HG03196 (cell line): ENCODE measurements around the gene SERPINA9.

Source experiments
- ATAC-seq: cut with Tn5 transposase; IDR thresholded peaks from one replicate; pipeline ENCODE4 v1.9.1; 2021; ENCODE audit not compliant: unreplicated experiment

The SERPINA9 gene

DNA sequence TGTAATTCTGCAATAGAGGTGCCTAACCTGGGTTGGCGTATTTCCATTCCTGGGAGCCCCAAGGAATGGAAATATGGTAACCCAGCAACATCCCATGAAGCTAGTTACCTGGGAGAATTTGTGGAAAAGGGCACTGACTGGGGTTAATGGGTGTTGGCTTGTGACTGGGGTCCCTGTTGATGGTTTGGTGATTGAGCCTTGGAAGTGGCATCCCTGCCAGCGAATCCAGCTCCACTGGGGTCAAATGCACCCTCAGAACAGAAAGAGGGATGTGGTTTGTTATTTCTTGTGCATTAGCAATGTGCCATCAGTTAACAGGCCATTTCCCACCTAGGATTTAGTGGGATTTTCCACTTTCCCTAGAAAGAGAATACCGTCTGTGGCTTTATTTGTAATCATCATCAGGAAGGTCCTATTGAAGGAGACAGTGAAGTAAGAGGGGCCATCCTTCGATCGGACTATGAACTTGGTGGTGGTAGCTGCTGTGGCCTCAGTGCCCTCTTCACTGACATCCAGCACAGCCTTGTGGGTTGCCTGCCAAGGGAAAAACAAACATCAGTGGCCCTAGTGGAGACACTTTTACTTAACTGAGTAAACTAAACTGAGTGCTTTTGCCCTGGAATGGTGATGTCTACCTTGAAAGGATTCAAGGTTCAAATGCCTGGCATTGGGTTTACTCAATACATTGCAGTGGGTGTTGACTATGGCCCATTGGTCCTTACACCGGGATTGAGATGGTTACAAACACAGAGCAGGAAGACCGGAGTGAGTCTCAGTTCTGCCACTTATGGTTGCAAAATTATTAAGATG, 13.0 kb downstream of the SERPINA9 start:
- ATAC-seq: no peak

DNA sequence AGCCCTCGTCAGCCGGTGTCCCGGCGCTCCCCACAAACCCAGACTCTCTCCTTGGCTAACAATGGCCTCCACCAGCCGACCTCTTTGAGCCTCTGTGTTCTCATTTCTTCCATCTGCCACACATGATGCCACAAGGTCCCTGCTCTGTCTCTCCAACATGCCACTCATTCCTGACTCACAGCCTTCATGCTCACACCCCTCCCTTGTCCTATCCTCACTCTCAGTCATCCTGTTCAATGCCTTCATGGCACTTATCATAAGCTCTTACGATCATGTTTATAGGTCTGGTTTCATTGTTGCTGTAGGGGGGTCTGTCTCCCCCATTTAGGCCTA, 13.8 kb downstream of the SERPINA9 start:
- ATAC-seq: no peak

DNA sequence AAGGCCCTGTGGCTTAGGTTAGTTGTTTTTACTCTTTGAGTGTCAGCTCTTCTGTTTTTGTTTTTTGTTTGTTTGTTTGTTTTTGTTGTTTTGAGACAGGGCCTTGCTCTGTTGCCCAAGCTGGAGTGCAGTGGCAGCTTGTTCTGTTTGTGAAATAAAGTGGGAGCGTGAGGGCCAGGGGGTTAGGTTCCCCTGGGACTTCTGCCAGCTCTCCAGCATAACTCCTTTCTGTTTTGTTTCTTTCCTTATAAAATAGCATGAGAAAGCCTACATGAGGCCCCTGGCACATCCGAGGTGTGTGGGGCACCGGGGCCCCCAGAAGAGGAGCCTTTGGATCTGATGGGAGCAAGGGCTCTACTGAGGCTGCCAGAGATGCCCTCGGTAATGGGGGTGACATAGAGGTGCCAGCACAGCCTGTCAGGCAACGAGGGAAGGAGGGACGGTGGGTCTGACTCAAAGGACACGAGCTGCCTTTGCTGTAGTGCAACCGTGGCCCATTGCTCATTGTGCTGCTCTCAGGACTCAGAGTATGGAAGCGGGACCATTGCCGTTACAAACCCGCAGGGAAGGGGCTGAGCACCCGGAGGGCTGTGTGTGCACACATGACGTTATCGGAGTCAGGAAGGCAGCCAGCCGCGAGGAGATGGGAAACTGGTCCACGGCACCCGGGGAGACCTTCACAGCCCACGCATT, 14.3 kb downstream of the SERPINA9 start:
- ATAC-seq: no peak

DNA sequence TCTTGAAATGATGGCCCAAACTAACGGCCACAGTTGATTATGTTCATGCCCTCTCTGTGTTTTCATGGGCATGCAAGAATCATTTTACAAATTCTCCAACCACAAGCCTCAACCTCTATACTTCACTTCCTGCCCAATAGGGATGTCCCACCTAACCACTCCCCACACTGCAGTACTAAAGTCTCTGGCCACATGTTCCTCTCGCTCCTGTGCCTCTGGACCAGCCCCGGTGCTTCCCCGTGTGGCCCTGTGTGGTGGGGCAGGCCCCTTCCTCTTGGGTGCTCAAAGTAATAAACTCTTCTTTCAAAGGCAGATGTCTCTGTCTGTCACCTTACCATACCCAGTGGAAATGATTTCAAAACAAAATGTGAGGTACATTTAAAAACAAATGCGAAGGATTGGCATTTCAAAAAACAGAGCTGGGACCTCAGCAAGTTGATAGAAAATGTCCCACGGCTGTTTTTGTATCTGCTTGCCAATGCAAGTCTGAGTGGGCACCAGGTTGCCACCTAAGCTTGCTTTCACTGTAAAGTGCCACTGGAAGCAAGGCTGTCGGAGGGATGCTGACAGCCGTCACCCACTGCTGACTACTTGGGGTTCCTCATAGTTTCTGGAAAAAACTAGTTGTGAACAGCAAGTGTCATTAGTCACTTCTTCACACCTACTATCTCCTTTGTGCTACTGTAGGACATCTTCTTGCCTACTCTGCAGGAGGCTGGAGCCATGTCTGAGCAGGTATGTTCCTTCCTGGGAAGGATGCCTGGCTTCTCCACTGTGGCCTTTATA, 15.2 kb downstream of the SERPINA9 start:
- ATAC-seq: no peak

DNA sequence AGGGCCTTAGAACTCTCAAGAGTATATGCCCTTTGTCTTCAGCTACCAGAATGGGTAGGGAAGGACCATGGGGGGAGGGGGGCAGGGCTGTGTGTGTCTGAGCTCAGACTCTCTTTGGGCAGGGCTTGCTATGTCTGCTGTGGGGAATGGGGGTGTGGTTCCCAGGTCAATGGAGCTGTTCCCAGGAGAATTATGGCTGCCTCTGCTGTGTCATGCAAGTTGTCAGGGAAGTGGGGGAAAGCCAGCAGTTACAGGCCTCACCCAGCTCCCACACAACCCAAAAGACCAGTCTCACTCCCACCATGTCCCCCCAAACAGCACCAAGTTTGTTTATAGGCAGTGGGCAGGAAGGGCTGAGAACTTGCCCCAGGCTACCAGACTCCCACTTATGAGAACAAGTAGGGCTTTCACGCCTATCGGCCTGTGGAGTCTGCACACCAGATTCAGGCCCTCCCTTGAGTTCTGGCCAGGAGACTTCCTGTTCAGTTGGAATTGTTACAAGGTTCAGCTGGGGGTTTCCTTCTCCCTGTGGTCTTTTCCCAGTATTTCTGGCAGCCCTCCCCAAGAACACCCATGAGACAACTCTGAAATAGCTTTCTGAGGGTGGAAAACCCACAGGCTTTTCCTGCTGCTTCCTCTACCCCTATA, 17.3 kb downstream of the SERPINA9 start:
- no peak for ATAC-seq

DNA sequence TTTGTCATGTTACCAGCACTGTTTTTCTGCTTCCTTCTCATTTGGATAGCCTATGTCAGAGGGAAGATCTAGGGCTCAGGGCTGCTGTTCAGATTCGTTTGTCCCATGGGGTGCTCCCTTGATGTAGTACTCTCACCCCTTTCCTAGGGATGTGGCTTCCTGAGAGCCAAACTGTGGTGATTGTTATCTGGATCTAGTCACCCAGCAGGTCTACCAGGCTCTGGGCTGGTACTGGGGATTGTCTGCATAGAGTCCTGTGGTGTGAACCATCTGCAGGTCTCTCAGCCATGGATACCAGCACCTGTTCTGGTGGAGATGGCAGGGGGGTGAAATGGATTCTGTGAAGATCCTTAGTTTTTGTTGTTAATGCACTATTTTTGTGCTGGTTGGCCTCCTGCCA, 17.9 kb downstream of the SERPINA9 start:
- no peak for ATAC-seq

DNA sequence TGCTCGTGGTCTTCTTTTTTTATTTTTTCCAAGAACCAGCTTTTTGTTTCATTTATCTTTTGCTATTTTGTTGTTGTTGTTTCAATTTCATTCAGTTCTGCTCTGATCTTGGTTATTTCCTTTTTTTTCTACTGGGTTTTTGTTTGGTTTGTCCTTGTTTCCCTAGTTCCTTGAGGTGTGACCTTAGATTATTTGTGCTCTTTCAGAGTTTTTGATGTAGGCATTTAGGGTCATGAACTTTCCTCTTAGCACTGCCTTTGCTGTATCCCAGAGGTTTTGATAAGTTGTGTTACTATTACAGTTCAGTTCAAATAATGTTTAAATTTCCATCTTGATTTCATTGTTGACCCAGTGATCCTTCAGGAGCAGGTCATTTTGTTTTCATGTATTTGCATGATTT, 20.1 kb downstream of the SERPINA9 start:
- no peak for ATAC-seq

DNA sequence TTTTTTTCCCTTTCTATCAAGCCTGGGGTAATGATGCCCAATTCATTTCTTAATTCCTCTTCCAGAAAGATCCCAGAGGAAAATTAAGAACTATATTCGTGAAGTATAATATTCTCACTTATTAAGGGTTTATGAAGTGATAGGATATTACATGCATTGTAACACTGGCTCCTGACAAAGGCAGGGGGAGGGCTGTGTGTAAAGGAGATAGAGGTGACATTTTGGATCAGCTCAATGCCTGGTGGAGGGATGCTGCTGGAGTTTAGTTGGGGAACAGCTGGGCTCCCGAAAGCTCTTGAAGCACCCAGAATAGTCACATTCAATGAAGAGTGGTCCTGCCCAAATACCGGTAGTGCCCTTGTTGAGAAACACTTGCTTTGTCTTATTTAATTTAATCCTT, 24.2 kb downstream of the SERPINA9 start:
- ATAC-seq: no peak

DNA sequence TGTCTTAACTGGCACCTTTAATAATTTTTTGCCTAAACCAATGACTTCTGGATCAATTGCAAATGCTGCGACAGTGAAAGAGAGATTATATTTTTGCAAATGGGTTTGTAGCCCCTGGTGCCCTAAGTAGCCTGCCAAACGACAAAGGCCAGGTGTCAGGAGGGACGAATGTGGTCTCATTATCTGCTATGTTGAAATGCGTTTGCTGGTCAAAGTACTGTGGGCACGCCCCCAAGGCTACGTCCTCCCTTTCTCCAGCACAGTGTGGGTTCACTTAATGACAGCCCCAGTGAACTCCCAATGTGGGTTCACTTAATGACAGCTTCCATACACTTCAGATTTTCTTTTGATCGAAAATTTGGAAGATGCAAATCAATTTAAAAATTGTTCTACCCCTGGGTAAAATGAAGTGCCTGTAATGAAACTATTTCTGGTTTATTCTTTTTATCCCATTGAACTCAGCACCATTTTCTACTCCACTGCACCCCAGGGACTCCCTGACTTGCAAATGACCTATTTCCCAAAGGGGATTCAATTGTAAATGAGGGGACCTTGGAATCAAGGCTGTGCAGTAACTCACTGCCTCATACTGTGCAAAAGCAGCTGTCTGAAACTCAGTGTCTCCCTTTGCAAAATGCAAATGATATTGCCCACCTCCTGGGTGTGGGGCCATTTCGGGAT, 24.8 kb downstream of the SERPINA9 start:
- ATAC-seq: no peak

DNA sequence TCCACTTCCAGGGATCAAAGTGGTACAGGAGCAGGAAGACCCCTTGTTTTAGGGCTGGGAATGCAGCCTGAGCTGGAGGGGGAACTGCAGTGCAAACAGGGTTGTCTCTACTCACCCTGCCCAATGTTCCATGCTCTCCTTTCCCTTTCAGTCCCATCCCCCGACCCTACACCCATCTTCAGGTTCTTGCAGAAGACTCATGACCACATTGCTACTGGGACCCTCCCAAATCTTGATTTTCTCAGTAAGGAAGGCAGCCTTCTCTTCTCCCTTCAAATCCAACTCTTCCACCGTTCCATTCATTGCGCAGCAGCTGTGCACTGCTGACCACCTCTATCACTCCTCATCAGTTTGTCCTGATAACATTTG, 25.3 kb downstream of the SERPINA9 start:
- no peak for ATAC-seq

DNA sequence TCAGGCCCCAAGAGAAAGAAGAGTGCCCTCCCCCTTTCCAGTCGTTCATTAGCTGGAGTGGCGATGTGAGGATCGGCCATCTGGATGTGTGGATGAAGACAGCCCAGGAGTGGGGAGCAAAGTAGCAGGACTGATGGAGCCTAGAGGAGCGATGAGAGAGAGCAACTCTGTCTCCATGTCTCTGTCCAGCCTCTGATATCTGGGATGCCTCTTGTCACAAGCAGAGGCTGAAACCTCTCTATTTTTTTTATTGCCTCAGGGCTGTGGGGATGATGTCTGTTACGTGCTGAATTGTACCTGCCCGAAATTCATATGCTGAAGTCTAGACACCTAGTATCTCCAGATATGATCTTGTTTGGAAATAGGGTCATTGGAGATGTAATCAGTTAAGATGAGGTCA, 26.1 kb downstream of the SERPINA9 start:
- no peak for ATAC-seq

DNA sequence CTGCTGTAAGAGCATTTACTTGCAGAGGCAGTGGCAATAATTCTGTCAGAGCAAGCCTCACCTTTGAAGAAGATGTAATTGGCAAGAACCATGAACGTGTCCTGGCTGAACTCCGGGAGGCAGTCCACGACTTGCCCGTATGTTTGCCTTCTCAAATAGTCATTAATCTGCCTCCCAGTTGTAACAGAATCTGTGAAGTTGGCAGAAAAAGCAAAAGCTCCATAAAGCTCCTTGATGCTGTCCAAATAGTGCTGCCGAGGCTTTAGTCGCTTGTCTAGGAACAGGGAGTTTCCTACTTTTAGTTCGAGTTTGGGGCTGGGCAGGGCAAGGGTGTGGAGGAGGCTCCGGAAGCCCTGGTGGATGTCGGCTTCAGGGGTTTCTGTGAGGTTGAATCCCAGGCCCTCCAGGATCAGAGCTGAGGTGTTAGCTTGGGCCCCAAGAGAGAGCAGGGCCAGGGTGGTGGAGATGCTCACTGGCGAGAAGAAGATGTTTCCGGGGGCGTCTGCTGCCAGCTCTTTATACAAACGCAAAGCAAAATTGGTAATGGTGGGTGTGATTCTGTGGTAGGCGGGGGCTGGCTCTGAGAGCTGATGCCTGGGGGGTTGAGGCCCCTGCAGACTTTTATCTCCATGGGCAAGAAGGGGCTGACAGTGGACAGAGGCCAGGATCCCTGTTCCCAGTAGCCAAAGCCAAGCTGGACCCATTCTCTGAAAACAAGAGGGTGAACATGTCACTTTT, 27.8 kb downstream of the SERPINA9 start:
- ATAC-seq: no peak

DNA sequence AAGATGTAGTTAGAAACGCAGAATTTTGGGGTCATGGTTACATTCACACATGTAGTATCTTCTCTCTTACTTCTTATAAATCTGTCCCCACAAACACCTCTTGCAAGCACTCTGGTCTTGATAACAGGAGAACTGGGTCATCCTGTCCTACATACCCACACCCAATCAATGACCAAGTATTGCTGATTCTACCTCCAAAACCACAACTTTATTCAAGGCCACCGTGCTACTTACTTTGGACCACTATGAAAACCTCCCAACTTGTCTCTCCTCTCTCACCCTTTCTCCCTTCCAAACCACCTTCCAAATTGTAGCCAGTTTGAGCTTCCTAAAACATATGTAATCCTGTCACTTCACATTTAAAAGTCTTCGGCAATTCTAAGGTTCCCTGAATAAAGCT, 28.8 kb downstream of the SERPINA9 start:
- no peak for ATAC-seq

DNA sequence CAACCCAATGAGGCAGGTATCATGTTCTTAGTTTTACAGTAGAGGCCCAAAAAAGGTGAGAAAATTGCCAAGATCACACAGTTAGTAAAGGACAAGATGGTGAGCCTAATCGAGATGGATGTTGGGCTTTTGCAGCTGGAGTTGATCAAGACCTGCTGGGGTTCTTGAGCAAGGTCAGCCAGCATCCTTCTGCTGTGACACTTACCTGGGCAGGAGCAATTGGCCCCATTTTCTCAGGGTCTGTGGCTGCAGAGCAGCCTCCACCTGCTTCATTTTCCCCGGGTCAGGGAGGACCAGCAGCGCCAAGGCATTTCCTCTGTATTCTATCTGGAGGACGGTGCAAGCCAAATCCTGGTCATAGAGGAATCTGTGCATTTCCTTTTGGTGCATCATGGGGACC, 29.9 kb downstream of the SERPINA9 start:
- ATAC-seq: no peak

DNA sequence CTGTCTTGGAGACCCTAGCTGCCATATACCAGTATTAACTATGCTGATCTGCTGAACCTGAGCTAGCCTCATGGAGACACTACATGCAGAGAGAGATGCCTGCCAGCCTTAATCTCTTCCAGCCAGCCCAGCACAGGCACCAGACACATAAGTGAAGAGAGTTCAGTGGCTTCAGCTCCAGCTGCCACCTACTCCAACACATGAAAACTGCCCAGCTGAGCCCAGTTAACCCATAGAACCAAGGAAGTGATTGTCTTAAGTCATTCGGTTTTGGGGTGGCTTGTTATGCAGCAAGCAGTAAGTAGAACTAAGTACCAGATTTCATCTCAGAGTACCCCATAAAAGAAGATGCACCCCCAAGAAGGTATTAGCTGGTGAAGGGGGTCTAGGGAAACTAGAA, 31.0 kb downstream of the SERPINA9 start:
- ATAC-seq: no peak

DNA sequence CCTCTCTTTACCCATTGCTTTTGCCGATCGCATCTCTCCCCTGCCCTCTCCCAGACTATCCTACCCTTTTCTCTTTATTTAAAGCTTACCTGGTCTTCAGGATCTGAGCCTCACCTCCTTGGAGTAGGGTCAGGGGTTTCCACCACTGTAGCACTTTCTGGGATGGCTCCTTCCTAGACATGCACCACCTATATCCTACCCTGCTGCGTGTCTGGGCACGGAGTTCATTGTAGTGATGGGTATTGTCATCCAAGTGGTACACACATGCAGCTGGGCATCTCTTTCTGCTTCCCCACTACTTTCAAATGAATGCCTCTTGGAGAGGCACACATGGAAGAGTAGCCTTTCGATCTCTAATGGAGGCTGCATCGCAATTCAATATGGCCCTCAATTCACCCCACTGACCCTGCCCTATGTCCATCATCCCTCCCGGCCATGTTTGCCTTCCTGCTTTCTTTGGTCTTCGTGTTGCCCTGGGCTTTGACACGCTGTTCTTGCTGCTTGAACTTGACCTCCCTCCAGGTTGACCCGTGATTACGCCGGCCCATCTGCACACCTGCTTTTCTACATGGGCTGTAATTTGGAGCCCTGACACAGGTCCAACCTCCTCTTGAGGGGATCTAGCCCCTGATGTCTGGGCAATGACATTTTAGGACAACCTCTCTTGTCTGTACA, 34.3 kb downstream of the SERPINA9 start:
- no peak for ATAC-seq

DNA sequence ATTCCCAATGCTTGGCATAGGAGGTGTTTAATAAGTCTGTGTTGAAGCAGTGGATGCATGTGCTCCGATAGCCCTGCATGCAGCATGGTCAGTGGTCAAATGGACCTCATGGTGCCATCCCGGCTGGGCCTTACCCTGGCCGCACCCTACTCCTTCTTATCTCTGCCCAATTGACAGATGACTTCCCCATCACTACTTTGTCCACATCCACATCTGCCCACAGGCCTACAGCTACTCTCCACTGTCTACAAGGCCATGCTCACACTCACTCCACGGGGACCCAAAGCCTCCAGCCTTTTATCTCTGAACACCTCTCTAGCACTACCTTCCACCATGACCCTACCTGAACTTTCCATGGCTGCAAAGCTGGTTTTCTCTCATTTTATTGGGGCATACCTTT, 34.9 kb downstream of the SERPINA9 start:
- no peak for ATAC-seq

DNA sequence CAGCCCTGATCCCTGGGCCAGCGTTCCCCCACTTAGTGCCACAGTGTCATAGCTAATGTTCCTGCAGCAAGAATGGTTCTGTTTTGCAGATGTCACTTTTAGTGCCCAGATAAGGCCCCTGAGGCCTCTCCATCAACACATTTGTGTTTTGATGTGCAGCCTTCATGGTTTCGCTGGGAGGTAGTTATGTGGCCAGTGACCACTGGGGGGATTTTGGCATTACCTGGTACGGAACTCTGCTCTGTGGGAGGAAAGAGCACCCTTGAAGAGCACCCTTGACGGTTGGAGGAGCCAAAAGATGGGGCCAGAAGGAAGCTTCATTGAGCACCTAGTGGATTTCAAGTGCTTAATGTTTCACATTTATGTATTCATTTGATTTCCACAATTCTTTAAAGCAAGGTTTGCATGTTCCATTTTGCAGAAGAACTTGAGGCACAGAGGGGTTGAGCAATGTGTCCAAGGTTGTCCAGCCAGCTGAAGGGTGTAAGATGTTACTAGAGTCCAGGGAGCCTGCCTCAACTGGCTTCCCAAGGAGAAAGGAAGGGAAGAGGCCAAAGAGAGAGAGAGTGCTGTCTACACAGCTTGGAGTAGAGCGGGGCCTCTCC, 36.4 kb downstream of the SERPINA9 start:
- ATAC-seq: no peak

DNA sequence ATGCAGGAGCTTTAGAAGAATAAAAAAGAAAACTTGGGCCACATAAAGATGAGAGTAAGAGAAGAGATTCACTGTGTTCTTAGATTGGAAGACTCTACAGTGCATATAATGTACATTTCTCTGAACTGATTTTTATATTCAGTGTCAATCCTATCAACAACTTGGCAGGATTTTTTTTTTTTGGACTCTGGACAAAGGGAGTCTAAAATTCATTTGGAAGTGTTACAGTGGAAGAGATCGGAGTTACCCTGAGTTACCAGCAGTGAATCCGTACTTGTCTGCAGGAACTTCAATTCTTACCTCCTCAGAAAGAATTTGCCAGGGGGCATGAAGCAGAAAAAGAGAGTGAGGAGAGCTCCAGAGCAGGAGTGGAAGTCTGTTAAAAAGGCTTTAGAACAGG, 47.4 kb downstream of the SERPINA9 start:
- no peak for ATAC-seq
